AG09309 (cell line): ENCODE measurements around the gene LBH.

ENCODE experiments used
- DNase-seq: peaks from one replicate; pipeline ENCODE4 v3.0.0-alpha.2; 2010; ENCODE audit warnings: low read depth
- H3K4me3 ChIP-seq: 2 replicates; pipeline ENCODE4 v1.5.1; 2011; ENCODE audit warnings: mild to moderate bottlenecking, low read depth, low read length, moderate library complexity; ENCODE audit not compliant: control insufficient read depth
- TF ChIP-seq, protein P1 (sequence below): IDR thresholded peaks from 2 replicates; pipeline ENCODE4 v1.5.1; 2011; ENCODE audit warnings: mild to moderate bottlenecking, low read depth, low read length, inconsistent platforms; ENCODE audit not compliant: insufficient read depth, control insufficient read depth; ENCODE audit errors: missing control alignments

LBH gene

DNA sequence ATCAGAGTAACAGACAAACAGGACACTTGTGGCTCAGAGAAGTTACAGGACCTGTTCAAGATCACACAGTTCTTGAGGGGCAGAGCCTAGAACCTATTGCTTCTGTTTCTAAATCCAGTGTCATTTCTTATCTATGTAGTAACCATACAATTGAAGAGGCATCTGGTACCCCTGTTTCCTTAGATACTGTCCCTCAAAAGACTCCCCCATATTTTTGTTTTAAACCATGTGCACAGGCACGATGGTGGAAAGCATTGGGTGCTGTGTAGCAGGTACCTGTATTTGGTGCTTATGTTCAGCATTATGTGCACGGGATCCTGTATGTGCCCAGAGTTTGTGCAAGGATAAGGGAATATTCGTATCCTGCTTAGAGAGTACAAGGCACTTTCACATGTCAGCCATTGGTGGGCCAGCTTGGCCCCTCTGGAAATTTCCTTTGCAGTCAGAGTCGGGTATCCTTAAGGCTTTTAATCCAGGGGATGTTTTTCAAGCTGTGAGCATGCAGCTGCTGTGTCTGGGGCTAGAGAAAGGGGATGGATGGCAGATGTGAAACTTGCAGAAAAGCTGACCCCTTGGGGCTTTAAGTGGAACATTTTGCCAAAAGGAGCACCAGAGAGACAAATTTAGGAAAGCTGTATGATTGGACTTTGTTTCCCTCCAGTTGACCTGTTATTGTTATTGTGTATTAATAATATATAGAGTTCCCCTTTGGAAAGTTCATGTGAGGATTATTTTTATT is 2.1 kb downstream of the LBH start:
- peak overlapping the region; percentile 89 for H3K4me3 ChIP-seq
- DNase-seq: no peak
- TF ChIP-seq, protein P1, sequence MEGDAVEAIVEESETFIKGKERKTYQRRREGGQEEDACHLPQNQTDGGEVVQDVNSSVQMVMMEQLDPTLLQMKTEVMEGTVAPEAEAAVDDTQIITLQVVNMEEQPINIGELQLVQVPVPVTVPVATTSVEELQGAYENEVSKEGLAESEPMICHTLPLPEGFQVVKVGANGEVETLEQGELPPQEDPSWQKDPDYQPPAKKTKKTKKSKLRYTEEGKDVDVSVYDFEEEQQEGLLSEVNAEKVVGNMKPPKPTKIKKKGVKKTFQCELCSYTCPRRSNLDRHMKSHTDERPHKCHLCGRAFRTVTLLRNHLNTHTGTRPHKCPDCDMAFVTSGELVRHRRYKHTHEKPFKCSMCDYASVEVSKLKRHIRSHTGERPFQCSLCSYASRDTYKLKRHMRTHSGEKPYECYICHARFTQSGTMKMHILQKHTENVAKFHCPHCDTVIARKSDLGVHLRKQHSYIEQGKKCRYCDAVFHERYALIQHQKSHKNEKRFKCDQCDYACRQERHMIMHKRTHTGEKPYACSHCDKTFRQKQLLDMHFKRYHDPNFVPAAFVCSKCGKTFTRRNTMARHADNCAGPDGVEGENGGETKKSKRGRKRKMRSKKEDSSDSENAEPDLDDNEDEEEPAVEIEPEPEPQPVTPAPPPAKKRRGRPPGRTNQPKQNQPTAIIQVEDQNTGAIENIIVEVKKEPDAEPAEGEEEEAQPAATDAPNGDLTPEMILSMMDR: no peak

DNA sequence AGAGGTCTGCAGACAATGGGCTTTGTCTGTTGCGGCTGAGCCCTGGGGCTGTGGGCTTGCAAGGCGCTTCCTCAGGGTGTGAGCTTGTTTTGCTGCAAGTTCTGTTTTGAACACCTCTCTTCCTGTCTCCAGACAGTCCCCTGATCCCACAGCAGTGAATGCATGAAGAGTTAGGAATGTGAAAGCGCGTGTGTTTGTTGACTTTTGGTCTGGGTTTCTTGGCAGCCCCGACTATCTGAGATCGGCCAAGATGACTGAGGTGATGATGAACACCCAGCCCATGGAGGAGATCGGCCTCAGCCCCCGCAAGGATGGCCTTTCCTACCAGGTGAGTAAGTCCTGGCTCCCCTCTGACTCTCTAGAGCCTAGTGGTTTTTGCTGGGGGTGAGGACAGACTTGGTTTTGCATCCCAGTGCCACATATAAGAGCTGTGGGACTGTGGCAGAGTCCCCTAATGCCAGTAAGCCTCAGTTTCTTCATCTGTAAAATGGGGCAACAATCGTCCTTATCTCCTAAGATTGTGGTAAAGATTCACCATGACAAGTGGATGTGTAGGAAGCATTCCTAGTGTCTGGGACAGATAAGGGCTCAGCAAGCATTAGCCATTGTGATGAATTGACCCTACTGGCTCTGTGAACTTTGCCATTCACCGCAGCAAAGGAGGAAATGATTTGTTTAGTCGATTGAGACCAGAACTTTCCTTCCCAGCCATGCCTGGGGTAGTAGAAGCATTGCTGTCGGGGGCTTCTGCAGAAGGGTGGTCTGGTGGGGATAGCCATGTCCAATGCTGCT is 3.0 kb downstream of the LBH start:
- H3K4me3 ChIP-seq: peak overlapping the region; percentile 10
- peak; percentile 41 for DNase-seq

DNA sequence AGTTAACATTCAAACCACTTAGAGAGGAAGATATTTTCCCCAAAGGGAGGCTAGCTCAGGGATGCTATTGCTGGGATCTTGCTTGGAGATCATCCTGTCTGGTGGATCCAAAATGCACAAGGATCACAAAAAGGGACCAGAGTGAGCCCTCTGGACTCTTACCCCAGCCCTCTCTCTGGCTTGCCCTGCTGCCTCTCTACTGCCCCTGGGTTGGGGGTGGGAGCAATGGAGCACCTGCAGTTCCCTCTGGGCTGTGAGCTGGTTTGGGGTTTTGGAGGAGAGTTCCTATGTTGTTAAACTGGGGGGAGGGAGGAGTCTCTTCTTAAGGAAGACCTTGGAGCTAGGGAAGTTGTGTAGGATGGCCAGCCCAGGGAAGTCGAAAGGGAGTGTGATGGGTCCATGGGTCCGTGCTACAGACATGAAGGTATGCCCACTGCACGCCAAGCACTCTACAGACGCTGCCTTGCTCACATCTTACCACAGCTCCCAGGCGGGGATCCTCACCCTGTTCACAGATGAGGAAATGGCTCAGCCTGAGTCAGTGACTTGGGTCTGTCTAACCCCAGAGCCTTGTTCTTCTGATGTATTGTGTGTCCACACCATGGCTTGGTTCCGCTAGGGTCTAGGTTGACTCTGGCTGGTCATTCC is 3.8 kb downstream of the LBH start:
- TF ChIP-seq, protein P1: no peak
- H3K4me3 ChIP-seq: no peak overlapping the region
- no peak for DNase-seq

More for the DNA sequence above, 3.0 kb downstream of the LBH start:
- TF ChIP-seq, protein P1: no peak

- TF ChIP-seq, protein P1: no peak
- DNase-seq: no peak
- no peak overlapping the region for H3K4me3 ChIP-seq
These were observed 4.7 kb downstream of the LBH start for GRCh38 chr2:30235859-30236535.

DNA sequence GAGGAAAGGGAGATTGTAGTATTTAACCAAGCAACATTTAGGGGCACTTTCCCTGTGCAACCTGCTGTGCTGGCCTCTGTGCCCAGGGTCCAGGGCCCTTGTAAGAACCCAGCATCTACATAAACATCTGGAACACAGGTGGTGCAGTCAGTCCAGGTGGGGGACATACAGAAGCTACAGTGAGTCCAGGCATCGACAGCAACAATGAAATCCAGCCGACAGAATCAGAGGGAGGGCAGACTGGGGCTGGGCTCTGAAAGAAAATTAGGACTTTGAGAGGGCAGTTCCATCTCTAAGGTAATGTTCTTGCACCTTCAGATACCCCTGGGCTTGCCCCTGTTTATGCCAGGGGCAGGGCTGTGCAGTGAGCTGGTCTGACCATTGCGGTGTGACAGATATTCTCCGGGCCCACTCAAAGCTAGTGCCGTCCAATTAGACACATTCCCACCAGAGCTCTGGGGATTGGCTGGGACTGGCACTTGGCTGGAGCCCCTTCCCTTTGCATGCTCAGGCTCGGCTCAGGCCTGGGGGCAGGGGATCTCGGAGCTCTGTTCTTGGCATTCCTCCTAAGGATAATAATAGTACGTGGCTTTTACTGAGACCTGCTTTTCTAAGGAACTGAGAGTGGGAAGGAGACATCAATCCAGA is 5.4 kb downstream of the LBH start:
- DNase-seq: no peak
- no peak overlapping the region for H3K4me3 ChIP-seq
- TF ChIP-seq, protein P1: no peak

DNA sequence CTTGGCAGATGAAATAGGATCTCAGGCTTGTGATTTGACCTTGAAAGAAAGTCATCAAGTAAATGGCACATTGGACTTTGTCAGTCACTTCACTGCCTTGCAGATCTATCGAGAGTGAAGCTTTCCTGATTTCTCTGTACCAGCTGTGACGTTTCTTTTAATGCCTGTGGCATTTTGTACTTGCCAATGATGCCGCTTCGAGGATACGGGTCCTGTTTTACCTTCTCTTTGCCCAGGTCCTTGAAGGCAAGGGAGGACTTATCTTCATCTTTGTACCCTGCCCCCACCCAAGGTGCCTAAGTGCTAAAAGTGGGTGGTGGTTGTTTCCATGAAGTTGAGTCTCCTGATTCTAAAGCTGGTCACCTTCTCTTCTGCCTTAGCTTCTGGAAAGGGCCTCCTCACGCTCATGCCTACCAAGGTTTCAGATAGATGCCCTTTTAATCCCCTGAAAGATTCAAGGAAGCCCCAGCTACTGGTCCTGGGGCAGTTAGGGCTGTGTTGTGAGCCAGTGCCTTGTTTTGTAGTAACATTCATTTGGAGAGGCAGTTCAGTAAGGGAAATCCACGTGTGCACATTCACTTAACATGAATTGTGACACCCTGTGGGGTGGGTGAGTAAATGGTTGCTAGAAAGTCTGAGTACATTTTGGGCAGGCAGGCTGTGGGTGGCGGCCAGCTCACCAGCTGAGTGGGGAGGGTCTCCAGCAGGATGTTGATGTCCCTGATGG is 6.1 kb downstream of the LBH start:
- no peak for DNase-seq
- TF ChIP-seq, protein P1: no peak
- H3K4me3 ChIP-seq: no peak overlapping the region
